WTC11 (cell line): ENCODE measurements around the gene HNRNPUL1.

Source experiments
- NFE2L1 ChIP-seq: sonication (generic); formaldehyde crosslinking; IDR thresholded peaks from 2 replicates; pipeline ENCODE4 v1.8.1; 2023; ENCODE audit warnings: missing genetic modification reagents
- USF2 ChIP-seq: sonication (generic); formaldehyde crosslinking; IDR thresholded peaks from 2 replicates; pipeline ENCODE4 v1.8.1; 2023; ENCODE audit warnings: mild to moderate bottlenecking, missing genetic modification reagents, moderate library complexity
- ZNF512 ChIP-seq: sonication (generic); formaldehyde crosslinking; IDR thresholded peaks from 2 replicates; pipeline ENCODE4 v1.8.1; 2022; ENCODE audit warnings: missing genetic modification reagents, borderline replicate concordance
- TF ChIP-seq, protein P1 (sequence below): sonication (generic); formaldehyde crosslinking; IDR thresholded peaks from 2 replicates; pipeline ENCODE4 v1.8.0; 2023; ENCODE audit warnings: missing genetic modification reagents, mild to moderate bottlenecking, borderline replicate concordance
- TF ChIP-seq, protein P2 (sequence below): fragments of 200-600 bp; IDR thresholded peaks from 2 replicates; pipeline ENCODE4 v1.8.0; 2022; ENCODE audit warnings: antibody characterized with exemption

GRCh38 chr19:41356984-41357739 is 93.0 kb downstream of the HNRNPUL1 start:
- TF ChIP-seq USF2 (CRISPR knock-in tag), result no peak
- TF ChIP-seq NFE2L1 (CRISPR knock-in tag), result no peak
- TF ChIP-seq, protein P1, sequence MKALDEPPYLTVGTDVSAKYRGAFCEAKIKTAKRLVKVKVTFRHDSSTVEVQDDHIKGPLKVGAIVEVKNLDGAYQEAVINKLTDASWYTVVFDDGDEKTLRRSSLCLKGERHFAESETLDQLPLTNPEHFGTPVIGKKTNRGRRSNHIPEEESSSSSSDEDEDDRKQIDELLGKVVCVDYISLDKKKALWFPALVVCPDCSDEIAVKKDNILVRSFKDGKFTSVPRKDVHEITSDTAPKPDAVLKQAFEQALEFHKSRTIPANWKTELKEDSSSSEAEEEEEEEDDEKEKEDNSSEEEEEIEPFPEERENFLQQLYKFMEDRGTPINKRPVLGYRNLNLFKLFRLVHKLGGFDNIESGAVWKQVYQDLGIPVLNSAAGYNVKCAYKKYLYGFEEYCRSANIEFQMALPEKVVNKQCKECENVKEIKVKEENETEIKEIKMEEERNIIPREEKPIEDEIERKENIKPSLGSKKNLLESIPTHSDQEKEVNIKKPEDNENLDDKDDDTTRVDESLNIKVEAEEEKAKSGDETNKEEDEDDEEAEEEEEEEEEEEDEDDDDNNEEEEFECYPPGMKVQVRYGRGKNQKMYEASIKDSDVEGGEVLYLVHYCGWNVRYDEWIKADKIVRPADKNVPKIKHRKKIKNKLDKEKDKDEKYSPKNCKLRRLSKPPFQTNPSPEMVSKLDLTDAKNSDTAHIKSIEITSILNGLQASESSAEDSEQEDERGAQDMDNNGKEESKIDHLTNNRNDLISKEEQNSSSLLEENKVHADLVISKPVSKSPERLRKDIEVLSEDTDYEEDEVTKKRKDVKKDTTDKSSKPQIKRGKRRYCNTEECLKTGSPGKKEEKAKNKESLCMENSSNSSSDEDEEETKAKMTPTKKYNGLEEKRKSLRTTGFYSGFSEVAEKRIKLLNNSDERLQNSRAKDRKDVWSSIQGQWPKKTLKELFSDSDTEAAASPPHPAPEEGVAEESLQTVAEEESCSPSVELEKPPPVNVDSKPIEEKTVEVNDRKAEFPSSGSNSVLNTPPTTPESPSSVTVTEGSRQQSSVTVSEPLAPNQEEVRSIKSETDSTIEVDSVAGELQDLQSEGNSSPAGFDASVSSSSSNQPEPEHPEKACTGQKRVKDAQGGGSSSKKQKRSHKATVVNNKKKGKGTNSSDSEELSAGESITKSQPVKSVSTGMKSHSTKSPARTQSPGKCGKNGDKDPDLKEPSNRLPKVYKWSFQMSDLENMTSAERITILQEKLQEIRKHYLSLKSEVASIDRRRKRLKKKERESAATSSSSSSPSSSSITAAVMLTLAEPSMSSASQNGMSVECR (CRISPR knock-in tag), result no peak
- TF ChIP-seq, protein P2, sequence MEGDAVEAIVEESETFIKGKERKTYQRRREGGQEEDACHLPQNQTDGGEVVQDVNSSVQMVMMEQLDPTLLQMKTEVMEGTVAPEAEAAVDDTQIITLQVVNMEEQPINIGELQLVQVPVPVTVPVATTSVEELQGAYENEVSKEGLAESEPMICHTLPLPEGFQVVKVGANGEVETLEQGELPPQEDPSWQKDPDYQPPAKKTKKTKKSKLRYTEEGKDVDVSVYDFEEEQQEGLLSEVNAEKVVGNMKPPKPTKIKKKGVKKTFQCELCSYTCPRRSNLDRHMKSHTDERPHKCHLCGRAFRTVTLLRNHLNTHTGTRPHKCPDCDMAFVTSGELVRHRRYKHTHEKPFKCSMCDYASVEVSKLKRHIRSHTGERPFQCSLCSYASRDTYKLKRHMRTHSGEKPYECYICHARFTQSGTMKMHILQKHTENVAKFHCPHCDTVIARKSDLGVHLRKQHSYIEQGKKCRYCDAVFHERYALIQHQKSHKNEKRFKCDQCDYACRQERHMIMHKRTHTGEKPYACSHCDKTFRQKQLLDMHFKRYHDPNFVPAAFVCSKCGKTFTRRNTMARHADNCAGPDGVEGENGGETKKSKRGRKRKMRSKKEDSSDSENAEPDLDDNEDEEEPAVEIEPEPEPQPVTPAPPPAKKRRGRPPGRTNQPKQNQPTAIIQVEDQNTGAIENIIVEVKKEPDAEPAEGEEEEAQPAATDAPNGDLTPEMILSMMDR, result no peak
- TF ChIP-seq ZNF512 (CRISPR knock-in tag), result no peak
